IMR-90 (cell line): ENCODE measurements around the gene POLR3GL.
A peak's percentile ranks its signal among the peaks of the same experiment; 100 is the strongest.

Experiments
- CTCF ChIP-seq: conservative IDR thresholded peaks from 2 replicates; pipeline ENCODE4 v1.5.1; 2012; ENCODE audit warnings: mild to moderate bottlenecking, low read depth, low read length, improper control_type of control experiment
- MAFK ChIP-seq: IDR thresholded peaks from 2 replicates; pipeline ENCODE4 v1.6.1; 2012; ENCODE audit warnings: low read depth, low read length, improper control_type of control experiment
- POLR2A ChIP-seq: IDR thresholded peaks from 2 replicates; pipeline ENCODE4 v1.6.1; 2012; ENCODE audit warnings: mild to moderate bottlenecking, low read depth, low read length

- TF ChIP-seq POLR2A, result peak; percentile 97
- no peak for TF ChIP-seq MAFK
- peak; percentile 62 for TF ChIP-seq CTCF
Measured at GRCh38 chr1:145927063-145927886, 37.2 kb upstream of the POLR3GL start, which contains the start of gene RBM8A.
